AG08396 (cell line): Measurements from ENCODE around the gene ESR1.

Experiments used
- DNase-seq: peaks from one replicate; pipeline ENCODE4 v3.0.0; 2012; ENCODE audit warnings: low spot score, mixed read lengths

ESR1 gene

GRCh38 chr6:152176268-152176667 is 368.8 kb downstream of the ESR1 start:
- DNase-seq: no peak
